Omental fat pad (tissue), 4 donors: ENCODE measurements around the gene IGSF8. TPM values are rescaled to one million over a fixed set of nuclear protein-coding genes. Genes with fewer than 3 reads are reported as not detected.
"Not testable (repeated sequence)": the region's sequence is repeated elsewhere in the genome, so short reads cannot be mapped to it uniquely, and the experiment has no call there.

Experiments used
- ATAC-seq: fragments of 150-250 bp; one replicate; pipeline ENCODE4 v1.9.1; 2016; ENCODE audit warnings: mild to moderate bottlenecking, moderate library complexity; ENCODE audit not compliant: low FRiP score
- DNase-seq: peaks from one replicate; pipeline ENCODE4 v3.0.0-alpha.2; 2019; ENCODE audit warnings: low spot score
- total RNA-seq, 4 donors: library from RNA; depleted of rRNA; stranded (reverse); fragments of >200 nt; gene quantifications; one replicate each; pipeline ENCODE4 v1.1.0, GENCODE V29; 2016
- TF ChIP-seq, protein P1 (sequence below), 3 donors: fragments of 450-650 bp; IDR thresholded peaks; one replicate each; pipeline ENCODE4 v1.5.1; 2016 to 2017; ENCODE audit warnings: antibody characterized with exemption in 3 of 3, mild to moderate bottlenecking in 3 of 3, moderate library complexity in 2 of 3

The IGSF8 gene
- total RNA-seq, 4 donors from 2014 or later, result 17.5 to 20.5 (median 18.6) TPM

- no peak for DNase-seq
- no peak for ATAC-seq
- TF ChIP-seq, protein P1, sequence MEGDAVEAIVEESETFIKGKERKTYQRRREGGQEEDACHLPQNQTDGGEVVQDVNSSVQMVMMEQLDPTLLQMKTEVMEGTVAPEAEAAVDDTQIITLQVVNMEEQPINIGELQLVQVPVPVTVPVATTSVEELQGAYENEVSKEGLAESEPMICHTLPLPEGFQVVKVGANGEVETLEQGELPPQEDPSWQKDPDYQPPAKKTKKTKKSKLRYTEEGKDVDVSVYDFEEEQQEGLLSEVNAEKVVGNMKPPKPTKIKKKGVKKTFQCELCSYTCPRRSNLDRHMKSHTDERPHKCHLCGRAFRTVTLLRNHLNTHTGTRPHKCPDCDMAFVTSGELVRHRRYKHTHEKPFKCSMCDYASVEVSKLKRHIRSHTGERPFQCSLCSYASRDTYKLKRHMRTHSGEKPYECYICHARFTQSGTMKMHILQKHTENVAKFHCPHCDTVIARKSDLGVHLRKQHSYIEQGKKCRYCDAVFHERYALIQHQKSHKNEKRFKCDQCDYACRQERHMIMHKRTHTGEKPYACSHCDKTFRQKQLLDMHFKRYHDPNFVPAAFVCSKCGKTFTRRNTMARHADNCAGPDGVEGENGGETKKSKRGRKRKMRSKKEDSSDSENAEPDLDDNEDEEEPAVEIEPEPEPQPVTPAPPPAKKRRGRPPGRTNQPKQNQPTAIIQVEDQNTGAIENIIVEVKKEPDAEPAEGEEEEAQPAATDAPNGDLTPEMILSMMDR (IDR thresholded peaks at IDR 0.05), result no peak
Observed at GRCh38 chr1:160127381-160127780, 29.0 kb upstream of the IGSF8 start.

DNA sequence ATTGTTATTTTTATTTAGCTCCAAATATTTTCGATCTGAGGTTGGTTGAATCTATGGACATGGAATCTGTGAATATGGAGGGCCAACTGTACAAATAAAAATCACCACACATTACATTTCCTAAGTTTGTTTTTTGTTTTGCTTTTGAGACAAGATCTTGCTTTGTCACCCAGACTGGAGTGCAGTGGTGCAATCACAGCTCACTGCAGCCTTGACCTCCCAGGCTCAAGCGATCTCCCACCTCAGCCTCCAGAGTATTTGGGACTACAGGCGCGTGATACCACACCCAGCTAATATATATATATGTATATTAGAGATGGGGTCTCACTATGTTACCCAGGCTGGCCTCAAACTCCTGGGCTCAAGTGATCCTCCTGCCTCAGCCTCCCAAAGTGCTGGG is 27.9 kb upstream of the IGSF8 start:
- ATAC-seq, DNase-seq: not testable (repeated sequence)

GRCh38 chr1:160125746-160126145 is 27.3 kb upstream of the IGSF8 start:
- TF ChIP-seq, protein P1 (IDR thresholded peaks at IDR 0.05), result no peak
- ATAC-seq (no peak), DNase-seq (no peak)

DNA sequence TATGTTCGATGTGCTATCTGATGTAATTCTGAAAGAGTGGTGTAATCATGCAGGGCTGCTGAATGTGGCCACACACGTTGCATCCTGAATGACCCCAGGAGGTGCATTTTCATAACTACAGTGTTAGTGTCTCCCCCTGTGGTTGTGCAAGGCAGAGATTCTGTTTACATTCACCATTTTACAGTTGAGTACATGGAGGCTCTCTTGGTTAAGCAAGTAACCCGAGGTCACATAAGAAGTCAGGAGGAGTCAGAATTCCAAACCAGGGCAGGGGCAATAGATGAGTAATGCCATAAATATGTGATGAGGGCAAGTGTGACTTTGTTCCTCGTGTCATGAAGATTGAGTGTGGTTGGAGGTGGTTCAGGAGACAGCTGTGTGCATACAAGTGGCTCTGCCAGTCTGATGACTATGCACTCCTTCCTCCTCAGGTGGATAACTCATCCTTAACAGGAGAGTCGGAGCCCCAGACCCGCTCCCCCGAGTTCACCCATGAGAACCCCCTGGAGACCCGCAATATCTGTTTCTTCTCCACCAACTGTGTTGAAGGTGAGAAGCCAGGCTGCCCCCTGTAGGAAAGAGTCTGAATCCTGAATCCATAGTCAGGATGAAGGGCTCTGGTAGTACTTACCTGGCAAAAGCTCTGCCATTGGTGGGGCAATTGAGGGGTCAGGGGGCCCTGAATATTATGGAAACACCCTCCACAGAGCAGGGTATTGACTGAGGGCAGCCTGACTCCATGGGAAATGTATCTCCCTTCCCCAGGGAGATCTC is 26.5 kb upstream of the IGSF8 start:
- TF ChIP-seq, protein P1 (IDR thresholded peaks at IDR 0.05), result no peak
- ATAC-seq (peak; percentile 53), DNase-seq (no peak)

DNA sequence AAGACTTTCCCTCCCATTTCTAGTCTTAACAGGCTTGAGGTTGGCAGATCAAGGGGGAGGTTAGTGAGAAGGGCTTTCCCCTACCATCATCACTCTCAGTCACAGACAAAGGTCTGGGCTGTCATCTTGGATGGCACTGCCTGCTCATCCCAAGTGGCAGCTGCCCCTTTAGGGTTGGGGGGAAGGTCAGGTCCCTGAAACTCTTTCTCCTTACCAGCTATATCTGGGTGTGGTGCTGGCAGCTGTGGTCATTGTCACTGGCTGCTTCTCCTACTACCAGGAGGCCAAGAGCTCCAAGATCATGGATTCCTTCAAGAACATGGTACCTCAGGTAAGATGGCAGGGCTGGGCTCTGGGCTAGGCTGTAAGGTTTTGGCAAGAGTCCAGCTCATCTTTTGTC is 25.3 kb upstream of the IGSF8 start:
- DNase-seq (no peak), ATAC-seq (no peak)
- TF ChIP-seq, protein P1 (IDR thresholded peaks at IDR 0.05), result no peak

DNA sequence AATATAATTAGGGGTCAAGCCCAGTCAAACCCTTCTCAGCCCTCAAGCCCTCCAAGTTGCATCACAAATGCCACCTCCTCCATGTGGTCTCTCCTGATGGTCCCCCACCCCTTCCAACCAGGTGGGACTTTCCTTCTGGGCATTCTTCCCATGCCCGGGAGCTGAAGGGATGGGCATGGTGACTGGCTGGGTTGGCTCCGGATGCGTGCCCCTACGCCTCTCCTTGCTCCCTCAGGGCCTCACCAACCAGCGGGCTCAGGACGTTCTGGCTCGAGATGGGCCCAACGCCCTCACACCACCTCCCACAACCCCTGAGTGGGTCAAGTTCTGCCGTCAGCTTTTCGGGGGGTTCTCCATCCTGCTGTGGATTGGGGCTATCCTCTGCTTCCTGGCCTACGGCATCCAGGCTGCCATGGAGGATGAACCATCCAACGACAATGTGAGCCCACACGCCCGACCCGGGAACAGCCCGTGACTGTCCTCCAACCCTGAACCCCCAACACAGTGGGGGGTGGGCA is 24.6 kb upstream of the IGSF8 start:
- DNase-seq (no peak), ATAC-seq (no peak)

DNA sequence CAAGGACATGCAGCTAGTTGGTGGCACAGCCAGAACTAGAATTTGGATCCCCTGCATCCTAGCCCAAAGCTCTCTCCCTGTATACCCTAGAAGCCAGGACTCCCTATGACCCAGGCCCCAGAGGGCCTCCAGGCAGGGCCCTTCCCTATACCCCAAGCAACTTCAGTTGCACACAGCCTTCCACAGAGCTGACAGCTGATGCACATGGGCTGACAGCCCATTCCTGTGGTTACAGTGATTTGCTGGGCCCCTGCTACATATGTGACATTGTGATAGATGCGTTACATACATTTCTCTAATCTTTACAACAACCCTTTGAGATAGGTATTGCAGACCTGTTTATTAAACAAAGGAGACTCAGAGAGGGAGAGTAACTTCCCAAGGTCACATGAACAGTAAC is 23.0 kb upstream of the IGSF8 start:
- DNase-seq, result no peak
- no peak for ATAC-seq
- TF ChIP-seq, protein P1 (IDR thresholded peaks at IDR 0.05), result no peak

More for the DNA sequence above, 24.6 kb upstream of the IGSF8 start:
- TF ChIP-seq, protein P1 (IDR thresholded peaks at IDR 0.05), result no peak
